ENCODE measurements around the gene NGFR. TPM values are rescaled to one million over a fixed set of nuclear protein-coding genes. Genes with fewer than 3 reads are reported as not detected.

Gene NGFR
- total RNA-seq, 1 experiment from 2014 or later: 1.6 TPM

DNA sequence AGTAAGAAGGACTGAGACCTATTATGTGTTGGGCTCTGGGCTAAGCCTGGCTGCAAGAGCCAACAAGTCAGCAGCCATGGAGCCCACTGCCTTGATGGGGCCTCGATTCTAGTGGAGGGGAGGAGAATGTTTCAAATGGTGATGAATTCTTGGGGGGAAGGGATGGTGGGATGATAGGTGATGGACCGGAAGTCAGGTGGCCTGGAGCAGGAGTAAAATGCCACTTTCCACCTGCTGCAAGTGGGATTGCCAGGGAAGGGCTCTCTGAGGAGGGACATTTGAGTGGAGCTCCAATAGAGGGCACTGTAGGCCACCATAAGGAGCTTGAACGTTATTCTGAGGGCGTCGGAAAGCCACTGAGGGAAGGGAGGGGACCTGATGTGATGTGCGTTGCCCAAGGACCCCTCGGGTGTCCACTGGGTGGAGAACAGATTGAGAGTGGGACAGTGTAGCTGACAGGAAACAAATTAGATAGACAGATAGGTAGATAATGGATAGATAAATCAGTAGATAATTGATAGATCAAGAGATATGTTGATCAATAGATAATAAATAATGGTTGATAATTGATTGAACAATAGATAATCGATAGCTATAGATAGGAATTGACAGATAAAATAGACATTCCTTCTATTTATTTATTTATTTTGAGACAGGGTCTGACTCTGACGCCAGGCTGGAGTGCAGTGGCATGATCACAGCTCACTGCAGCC lies 62.4 kb downstream of the NGFR start:
- Histone ChIP-seq H3K4me1 (ENCODE audit: control insufficient read depth, insufficient read depth, low read length) (peaks cover 4% of the 10 kb centered on the region; the same call in 1 of the 2 replicates), H3K27me3 (ENCODE audit: control insufficient read depth, insufficient read depth, low read length) (no peaks in the 10 kb centered on the region), H3K27ac (ENCODE audit: low read length) (no peak overlapping the region), H3K36me3 (ENCODE audit: control insufficient read depth, insufficient read depth, low read length) (no peaks in the 10 kb centered on the region), H3K9me3 (ENCODE audit: control insufficient read depth, insufficient read depth, low read depth, low read length) (no peaks in the 10 kb centered on the region), H3K4me3 (ENCODE audit: low read depth in 2 of 2, low read length in 2 of 2) (no peak overlapping the region)
- ATAC-seq (peak; percentile 78), DNase-seq (ENCODE audit: low read depth, low spot score) (no peak)
- ChIA-PET CTCF (interaction anchor here (0.6 to 2.6 kb wide), 17 partner anchors 10 to 326 kb away, joined by 3 to 11 read pairs (median 4); partner anchors contain the start of gene PHB1), POLR2A (no interaction called here)
- TF ChIP-seq TCF7L2 (IDR thresholded peaks at IDR 0.05; ENCODE audit: low read depth, low read length): no peak
- TF ChIP-seq, protein P1, sequence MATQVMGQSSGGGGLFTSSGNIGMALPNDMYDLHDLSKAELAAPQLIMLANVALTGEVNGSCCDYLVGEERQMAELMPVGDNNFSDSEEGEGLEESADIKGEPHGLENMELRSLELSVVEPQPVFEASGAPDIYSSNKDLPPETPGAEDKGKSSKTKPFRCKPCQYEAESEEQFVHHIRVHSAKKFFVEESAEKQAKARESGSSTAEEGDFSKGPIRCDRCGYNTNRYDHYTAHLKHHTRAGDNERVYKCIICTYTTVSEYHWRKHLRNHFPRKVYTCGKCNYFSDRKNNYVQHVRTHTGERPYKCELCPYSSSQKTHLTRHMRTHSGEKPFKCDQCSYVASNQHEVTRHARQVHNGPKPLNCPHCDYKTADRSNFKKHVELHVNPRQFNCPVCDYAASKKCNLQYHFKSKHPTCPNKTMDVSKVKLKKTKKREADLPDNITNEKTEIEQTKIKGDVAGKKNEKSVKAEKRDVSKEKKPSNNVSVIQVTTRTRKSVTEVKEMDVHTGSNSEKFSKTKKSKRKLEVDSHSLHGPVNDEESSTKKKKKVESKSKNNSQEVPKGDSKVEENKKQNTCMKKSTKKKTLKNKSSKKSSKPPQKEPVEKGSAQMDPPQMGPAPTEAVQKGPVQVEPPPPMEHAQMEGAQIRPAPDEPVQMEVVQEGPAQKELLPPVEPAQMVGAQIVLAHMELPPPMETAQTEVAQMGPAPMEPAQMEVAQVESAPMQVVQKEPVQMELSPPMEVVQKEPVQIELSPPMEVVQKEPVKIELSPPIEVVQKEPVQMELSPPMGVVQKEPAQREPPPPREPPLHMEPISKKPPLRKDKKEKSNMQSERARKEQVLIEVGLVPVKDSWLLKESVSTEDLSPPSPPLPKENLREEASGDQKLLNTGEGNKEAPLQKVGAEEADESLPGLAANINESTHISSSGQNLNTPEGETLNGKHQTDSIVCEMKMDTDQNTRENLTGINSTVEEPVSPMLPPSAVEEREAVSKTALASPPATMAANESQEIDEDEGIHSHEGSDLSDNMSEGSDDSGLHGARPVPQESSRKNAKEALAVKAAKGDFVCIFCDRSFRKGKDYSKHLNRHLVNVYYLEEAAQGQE (IDR thresholded peaks at IDR 0.05; ENCODE audit: insufficient read depth in 1 of 2, low read depth in 2 of 2, low read length in 1 of 2): no peak
- TF ChIP-seq SIN3A (IDR thresholded peaks at IDR 0.05; ENCODE audit: borderline replicate concordance, insufficient read depth, low read depth, low read length): no peak
- TF ChIP-seq POLR2AphosphoS5 (IDR thresholded peaks at IDR 0.05; ENCODE audit: low read depth, low read length): no peak
- TF ChIP-seq, protein P2, sequence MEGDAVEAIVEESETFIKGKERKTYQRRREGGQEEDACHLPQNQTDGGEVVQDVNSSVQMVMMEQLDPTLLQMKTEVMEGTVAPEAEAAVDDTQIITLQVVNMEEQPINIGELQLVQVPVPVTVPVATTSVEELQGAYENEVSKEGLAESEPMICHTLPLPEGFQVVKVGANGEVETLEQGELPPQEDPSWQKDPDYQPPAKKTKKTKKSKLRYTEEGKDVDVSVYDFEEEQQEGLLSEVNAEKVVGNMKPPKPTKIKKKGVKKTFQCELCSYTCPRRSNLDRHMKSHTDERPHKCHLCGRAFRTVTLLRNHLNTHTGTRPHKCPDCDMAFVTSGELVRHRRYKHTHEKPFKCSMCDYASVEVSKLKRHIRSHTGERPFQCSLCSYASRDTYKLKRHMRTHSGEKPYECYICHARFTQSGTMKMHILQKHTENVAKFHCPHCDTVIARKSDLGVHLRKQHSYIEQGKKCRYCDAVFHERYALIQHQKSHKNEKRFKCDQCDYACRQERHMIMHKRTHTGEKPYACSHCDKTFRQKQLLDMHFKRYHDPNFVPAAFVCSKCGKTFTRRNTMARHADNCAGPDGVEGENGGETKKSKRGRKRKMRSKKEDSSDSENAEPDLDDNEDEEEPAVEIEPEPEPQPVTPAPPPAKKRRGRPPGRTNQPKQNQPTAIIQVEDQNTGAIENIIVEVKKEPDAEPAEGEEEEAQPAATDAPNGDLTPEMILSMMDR (IDR thresholded peaks at IDR 0.05): peak; percentile 87
- in situ Hi-C loops (cut with HindIII; ENCODE audit: low pct_unique_long_range_greater_than_20kb, low sequenced_read_pairs) (no loop called here), intact Hi-C loops (cut with micrococcal nuclease; ENCODE audit: unreplicated experiment) (loop anchor here (2.0 kb wide), 2 partner anchors 121 to 151 kb away; no protein-coding TSS in a partner anchor)
- BruUV-seq (replicated peaks): no TSS peak

Small RNA genes within 50 kb of the gene (microRNA-seq; reads per million reads assigned to microRNA genes)
- not detected for gene MIR6165 (ENCODE audit: unreplicated experiment)

Other genes starting within 250 kb of the NGFR start
- 42.4 TPM for gene ZNF652, start 133.0 kb upstream of the NGFR start, total RNA-seq (2021; ENCODE audit: unreplicated experiment)
- 367 TPM for gene PHB1, start 80.4 kb upstream of the NGFR start, total RNA-seq (2021; ENCODE audit: unreplicated experiment)
- 0.57 TPM for gene NXPH3, start 80.6 kb downstream of the NGFR start, total RNA-seq (2021; ENCODE audit: unreplicated experiment)
- gene SPOP, start 182.8 kb downstream of the NGFR start, total RNA-seq (2021; ENCODE audit: unreplicated experiment): 58.0 TPM
- gene SLC35B1, start 212.7 kb downstream of the NGFR start, total RNA-seq (2021; ENCODE audit: unreplicated experiment): 84.6 TPM